ENCODE results near the gene LRP8.
"Not testable (repeated sequence)": the region's sequence is repeated elsewhere in the genome, so short reads cannot be mapped to it uniquely, and the experiment has no call there.

The LRP8 gene

DNA sequence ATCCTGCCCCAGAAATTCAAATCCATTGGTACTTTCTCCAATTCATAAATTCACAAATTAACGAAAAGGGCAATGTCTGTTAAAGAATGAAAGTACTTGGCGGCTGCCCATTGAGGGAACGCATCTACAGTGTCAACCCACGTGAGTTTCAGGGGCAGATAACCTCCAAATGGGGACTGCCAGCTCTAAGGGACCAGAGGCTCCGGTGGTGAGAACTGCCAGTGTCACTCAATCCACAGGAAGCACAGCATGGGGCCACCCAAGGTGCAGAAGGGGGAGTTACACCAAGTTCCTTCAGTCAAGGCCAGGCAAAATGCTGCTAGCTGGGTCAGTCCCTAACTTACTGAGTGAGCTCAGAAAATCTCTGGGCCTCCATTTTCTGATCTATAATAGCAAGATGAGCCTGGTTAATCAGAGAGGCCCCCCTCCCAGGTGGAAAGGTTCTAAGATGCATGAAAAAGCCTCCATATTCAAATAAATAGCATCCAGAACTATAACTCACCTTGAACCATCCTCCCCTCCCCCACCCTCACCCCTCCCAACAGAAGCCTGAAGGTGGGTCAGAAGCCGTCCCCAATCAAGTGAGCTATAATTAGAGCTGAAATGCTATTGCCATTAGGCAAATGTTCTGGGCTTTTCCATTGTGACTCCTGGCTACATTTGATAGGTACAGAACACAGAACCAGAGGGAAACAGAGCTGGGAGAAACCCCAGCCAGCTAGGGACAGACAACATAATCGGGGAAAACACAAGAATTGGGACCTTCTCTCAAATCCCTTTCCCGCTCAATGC is 41.7 kb downstream of the LRP8 start:
- DNase-seq: no peak

DNA sequence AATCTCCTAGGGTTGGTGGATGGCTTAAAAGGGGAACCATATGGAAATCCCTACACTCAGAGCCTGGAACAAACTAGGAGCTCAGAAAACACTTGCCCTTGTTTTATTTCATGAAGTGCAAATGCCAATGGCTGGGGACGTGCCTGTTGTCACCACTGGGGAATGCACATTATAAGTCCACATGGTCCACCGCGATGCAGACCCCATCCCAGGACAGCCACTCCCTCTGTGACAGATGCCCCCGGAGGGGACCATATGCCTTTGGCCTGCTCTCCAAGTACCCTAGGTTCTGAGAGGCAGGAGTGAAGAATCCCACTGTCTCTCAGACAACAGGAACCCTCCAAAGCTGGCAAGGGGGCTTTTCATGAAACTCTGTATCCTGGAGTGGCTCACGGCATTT is 42.3 kb downstream of the LRP8 start:
- no peak for DNase-seq

DNA sequence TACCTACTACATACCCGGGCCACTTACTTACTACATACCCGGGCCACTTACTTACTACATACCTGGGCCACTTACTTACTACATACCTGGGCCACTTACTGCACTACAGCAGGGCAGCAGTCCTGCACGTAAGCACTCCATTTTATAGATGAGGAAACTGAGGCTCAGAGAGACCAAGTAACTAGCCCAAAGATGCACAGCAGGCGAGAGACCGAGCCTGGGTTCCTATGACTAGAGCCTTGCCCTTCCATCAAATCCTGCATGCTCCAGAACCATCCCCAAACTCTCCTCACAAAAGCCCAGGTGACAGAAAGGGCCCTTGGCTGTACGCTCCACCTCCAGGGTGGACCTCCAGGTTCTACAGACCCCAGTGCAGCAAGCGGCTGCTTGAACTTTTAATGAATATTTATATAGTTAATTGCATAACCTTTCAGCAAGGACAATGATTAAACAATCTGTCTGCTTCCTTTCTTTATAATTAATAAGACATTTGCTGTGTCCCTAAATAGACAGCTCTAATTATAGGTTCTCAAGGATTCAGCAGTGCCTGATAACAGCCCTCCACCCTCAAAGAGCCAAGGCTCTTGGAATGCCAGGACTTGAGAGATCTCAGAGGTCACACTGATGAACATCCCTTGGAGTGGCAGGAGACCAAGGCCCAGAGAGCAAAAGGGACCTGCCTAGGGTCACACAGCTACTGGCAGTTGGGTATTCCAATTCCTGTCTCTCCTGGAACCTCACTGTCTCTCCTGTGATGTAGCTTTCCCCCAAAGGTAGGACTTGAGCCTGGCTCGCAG is 43.4 kb downstream of the LRP8 start:
- no peak for DNase-seq

DNA sequence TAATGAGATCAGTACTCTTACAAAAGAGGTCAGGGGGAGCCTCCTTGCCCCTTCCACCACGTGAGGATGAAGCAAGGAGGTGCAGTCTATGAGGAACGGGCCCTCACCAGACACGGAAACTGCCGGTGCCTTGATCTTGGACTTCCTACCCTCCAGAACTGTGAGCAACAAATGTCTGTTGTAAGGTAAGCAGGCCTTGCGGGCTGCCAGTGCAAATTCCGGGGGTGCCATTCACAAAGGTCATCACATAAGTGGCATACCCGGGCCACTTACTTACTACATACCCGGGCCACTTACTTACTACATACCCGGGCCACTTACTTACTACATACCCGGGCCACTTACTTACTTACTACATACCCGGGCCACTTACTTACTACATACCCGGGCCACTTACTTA is 44.7 kb downstream of the LRP8 start:
- not testable (repeated sequence) for DNase-seq

DNA sequence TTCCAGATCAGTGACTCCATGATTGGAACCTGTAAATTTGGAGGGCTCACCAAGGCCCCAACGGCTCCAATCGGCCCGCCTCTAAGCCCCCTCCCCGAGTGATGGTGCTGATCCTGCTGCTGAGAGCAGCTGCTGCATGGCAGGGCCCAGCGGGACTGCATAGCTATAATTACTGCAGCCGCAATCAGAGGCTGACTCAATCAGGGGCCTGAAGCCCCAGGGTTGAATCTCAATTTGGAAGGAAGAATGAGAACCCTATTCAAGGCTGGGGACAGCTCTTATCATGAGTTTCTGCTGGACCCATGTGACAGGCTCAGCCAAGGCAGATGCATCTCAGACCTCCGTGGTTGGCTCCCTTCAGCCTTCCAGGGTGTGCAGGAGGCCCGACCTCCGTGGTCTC is 46.7 kb downstream of the LRP8 start:
- DNase-seq: peak in 1 of 58 donors; percentile 15

- no peak for DNase-seq
Observed at GRCh38 chr1:53280496-53280895, 47.4 kb downstream of the LRP8 start.

DNA sequence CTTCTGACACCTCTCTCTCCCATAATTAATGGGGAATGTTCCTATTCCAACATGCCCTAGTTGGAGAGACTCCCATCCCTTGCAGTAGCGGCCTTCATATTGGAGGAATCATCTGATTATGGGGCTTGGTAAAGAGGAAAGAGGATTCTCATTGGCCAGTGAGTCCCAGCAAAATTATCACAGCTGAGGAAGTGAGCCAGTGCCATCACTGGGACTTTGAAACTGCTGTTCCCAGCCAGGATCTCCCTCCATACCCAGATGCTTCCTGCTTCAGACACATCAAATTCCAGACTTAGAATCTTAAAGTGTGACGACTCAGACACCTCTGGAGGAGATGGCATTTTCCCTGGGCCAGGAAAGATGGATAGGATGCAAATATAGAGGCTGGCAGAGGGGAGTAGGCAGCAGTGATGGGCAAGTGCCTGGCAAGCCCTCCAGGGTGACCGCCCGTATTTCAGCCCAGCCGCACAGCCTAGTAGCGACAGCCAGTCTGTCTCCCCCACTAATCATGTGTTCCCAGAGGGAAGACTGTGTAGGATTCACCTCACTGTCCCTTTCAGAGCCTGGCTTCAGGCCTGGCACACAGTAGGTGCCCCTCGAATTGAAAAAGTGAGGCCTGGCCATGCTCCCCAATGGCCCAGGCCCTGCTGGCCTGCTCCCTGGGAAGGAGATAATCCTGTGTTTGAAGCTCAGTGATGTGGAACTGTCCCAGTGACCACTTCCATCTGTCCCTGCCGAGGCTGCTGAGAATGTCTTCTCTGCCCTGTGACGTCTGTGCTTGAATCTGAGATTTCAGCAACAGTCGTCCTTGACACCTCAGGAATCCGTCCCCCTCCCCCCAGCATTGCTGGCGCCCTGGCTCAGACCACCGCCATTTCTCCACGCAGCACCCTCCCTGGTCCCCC is 48.3 kb downstream of the LRP8 start:
- peak in 2 of 58 donors; percentile 7 to 11 for DNase-seq

GRCh38 chr1:53278298-53278725 is 49.6 kb downstream of the LRP8 start:
- peak in 34 of 58 donors; percentile 11 to 74 (median 24) for DNase-seq

DNA sequence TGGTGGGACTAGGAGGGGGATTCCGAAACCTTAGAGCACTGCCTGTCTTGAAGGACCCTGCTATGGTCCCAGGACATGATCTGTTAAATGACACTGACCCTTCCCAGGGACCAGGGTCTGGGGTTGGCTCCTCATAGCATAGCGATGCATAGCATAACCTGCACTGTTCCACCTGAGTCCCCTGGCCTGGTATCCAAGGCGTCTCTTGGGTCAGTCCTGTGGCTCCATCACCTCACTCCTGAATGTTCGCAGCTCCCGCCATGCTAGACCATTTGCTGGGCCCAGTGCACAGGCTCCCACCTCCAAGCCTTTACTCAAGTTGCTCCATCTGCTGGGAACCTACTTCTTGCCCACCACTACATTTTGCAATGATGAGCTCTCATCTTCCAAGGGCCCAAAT is 50.5 kb downstream of the LRP8 start:
- no peak for DNase-seq

- DNase-seq: no peak
Observed at GRCh38 chr1:53276902-53277281, 51.0 kb downstream of the LRP8 start.

DNA sequence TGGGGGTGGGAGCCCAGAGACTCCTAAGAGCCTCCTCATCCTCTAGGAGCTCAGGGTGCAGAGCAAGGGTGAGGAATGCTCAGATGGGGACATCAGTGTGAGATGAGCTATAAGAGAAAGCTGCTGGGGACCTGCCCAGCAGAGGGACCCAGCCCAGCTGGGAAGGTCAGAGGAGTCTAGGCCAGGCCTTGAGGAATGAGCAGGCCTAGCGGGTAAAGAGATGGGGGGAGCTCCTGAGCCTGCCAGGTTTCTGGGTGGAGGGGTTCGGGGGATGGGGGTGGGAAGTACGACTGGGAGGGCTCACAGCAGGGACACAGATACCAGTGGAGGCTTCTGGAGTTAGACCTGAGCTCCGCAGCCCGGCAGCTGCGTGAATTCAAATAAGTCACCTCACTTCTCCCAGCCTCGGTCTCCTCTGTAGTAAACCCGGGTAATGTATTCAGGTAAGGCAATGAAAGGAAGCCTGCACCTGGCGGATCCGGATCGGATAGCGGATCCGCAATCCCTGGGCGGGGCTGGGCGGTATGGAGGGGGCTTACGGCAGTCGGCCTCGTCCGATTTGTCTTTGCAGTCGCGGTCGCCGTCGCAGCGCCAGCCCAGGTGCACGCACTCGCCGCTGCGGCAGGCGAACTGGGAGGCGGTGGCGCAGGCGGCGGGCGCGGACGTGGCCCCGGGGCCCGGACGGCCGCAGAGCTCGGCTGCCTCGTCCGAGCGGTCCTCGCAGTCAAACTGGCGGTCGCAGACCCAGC is 51.5 kb downstream of the LRP8 start:
- no peak for DNase-seq

DNA sequence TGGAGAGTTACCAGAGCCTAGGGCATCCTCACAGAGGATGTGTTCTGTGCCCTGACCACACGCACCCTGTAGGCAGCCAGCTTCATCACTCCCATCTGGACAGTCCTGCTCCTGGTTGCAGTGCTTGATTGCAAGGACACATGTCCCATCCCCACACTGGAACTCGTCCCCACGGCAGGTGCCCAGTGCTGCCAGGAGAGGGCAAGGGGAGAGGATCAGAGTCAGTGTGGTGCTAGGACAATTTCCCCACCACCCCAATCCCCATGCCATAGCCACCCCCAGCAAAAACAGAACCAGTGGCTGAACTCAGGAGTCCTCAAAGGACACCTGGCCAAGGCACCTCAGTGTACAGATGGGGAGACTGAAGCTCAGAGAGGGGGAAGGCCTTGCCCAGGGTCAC is 52.3 kb downstream of the LRP8 start:
- DNase-seq: no peak

DNA sequence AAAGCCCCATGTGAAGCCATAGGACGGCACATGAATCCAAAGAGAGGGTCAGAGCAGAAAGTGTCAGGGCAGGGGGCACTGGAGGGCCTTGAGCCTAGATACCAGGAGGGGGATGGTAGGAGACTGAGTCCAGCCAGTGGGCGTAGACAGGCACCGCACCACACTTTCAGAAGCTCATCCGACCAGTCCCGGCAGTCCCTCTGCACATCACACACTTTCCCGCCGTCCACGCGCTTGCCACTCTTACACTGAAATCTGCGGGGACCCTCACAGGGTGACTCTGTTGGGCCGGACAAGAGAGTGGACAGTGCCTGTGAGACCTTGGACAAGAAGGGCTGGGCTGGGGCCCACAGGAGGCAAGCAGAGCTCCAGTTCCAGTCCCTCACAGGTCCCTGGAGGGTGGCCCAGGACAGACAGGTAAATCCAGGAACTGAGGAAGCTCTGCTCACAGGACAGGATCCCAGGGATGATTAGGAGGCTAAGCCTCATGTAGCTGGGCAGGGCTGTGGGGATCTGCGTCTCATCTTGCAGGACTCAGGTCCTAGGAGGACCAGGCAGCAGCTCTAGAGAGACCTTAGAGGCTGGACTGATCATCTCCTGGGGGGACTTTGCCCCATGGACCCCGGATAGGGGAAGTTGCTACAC is 53.2 kb downstream of the LRP8 start:
- DNase-seq: no peak

- no peak for DNase-seq
Observed at GRCh38 chr1:53274026-53274425, 53.8 kb downstream of the LRP8 start.

GRCh38 chr1:53273526-53273925 is 54.3 kb downstream of the LRP8 start:
- DNase-seq: no peak

DNA sequence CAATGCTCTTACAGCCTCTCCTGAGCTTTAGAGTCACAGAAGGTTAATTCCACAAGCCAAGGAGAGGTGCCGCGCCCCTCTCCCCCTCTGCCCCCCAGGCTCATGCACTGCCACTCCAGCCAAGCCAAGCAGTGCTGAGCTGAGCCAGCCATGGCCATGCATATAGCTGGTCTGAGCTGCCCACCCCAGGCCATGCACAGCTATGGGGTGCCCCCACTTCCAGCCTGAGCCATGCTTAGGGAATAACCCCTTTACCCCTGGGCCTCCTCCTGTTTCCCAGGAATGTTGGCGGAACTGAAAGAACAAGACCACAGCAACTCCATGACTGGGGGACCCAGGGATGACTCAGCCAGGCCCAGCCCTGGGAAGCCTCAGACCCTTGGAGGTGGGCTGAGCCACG is 55.5 kb downstream of the LRP8 start:
- no peak for DNase-seq

DNA sequence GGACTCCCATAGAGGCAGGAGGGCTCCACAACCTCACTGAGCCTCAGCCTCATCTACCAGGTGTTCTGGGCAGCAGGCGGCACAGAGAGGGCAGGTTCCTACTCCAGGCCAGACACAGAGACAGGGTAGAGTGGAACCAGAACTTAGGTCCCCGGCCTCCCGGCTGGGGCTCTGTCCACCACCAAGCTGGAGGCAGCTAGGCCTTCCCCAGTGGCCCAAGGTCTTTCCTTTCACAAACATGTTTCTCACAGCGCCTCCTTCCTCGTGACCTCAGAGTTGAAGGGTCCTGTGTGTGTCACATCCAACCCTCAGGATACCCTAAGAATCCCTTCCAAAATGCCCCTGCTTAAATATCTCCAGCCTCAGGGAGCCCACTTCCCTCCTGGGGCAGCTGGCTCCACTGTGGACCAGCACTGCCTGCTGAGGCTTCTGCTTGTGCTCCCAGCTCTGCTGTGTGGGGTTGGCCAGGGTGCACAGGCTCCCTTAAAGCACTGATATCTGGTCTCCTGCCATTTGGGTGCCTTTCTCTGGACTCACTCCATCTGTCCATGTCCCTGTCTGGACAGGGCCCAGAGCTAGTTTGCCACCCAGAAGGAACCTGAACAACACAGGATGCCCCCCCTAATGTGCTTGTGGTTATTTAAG is 56.3 kb downstream of the LRP8 start:
- DNase-seq: no peak

- DNase-seq: no peak
Observed at GRCh38 chr1:53270873-53271272, 57.0 kb downstream of the LRP8 start.

DNA sequence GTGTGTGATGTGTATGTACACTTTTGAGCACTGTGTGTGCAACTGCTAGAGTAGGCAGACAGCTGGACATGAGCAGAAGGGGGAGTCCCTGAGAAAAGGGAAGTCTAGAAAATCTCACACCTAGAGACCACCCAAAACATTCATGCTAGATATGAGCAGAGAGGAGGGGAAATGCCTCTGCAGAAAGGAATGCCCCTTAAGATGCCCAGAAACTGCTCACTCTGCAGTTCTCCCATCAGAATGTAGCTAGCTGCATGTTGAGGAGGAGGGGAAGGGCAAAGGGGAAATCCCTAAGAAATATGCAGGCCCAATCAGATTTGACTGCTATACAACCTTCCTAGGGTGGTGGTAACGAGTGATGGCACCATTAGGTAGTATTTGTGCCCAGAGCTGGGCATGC is 57.8 kb downstream of the LRP8 start:
- no peak for DNase-seq

DNA sequence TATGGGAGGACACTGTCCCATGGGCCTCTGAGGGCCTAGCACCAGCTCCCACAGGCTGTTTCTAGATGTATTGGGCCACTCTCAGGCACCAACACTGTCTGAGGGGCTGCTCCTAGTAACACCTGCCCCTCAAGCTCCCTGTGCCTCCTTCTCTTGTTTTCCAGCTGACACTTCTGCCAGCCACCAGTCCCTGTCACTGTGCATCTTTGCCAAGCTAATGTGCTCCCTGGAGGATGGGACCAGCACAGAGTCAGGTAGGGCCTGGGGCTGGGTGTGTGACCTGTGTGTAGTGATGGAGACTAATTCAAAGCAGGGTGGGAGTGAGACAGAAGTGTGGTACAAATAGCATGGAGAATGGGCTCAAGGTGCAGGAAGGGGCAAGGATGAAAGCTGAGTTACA is 60.1 kb downstream of the LRP8 start:
- no peak for DNase-seq
